Smooth muscle cell of the brain vasculature (primary cell): ENCODE measurements around the gene HCRT.
"Not testable (repeated sequence)": the region's sequence is repeated elsewhere in the genome, so short reads cannot be mapped to it uniquely, and the experiment has no call there.

Source experiments
- DNase-seq: peaks from one replicate; pipeline ENCODE4 v3.0.0-alpha.2; 2012; ENCODE audit warnings: low read depth, low spot score

HCRT gene

DNA sequence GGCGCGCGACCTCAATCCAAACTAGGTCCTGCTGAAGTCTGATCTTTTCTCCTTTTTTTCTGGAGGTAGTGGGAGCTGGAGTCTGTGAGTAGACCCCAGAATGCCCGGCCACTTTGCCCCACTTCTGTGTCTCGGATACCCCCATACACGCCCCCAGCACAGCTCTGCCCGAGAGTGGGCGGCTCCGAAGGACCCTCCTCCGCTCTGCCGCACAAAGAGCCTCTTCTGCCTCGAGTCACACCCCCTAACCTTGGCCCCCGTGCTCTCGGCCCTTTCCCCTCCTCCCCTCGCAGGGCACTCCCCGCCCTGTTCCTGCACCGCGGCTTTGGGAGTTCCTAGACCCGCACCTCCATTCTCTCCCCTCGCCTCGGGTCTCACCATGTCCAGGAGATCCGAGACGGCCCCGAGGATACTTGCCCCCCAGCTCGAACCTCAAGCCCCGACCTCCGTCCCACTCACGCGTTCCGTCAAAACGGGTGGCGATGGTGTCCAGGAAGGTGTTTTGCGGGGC, 4.8 kb downstream of the HCRT start:
- no peak for DNase-seq

- no peak for DNase-seq
Observed at GRCh38 chr17:42179911-42180410, 5.3 kb downstream of the HCRT start.

DNA sequence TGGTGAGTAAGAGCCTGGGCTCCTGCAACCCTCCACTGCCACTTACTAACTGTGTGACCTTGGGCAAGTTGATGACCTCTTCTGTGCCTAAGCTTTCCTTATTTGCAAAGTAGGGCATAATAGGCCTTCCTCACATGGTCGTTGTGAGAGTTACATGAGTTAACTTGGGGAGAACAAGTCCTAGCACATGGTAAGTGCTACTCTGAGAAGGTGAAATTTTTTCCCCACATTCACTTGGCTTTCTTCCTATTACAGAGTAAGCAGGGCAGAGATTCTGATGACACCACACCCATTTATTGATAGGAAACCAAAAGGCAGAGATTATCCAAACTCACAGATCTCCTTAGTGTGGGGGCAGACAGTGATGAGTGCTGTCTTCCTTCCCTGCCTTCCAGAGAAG, 5.9 kb downstream of the HCRT start:
- DNase-seq, result no peak

GRCh38 chr17:42178817-42179216, 6.4 kb downstream of the HCRT start:
- DNase-seq, result no peak

DNA sequence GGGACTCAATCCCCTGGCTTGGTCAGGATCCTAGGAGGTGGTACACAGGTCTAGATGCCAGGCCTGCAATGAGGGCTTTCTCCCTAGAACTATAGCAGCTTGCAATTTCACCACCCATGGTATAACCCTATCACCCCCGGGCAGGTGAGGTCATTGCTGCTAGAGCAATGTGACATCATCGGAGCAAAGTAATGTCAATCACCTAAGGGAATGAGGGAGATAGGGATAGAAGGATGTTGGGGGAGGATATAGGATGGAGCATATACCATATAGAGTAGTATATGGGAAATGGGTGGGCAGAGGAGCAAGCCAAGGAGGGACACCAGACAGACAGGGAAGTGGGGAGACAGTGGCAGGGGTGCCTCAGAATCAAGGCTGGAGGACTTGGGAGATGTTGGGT, 7.6 kb downstream of the HCRT start:
- DNase-seq, result no peak

GRCh38 chr17:42174126-42174783, 11.0 kb downstream of the HCRT start:
- no peak for DNase-seq

- DNase-seq, result no peak
Observed at GRCh38 chr17:42171831-42172230, 13.4 kb downstream of the HCRT start.

- DNase-seq, result no peak
Observed at GRCh38 chr17:42169351-42169750, 15.9 kb downstream of the HCRT start.

DNA sequence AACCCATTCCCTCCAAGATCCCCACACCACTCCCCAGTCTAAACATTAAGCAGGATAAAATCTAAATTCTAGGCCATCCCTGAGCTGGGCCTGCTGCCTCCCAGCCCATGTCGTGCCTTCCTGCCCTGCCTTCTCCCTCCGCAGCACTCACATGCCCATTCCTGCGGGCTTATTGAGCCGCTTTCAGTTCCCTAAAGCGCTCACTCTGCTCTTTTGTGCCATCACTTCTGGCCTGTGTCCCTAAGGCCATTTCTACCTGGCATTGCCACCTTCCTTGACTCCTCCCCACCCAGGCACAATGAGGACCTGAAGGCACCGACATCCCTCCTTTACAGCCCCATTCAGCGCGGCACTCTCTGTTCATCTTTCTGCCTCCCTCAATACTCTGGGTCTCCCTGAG, 17.4 kb downstream of the HCRT start:
- no peak for DNase-seq

DNA sequence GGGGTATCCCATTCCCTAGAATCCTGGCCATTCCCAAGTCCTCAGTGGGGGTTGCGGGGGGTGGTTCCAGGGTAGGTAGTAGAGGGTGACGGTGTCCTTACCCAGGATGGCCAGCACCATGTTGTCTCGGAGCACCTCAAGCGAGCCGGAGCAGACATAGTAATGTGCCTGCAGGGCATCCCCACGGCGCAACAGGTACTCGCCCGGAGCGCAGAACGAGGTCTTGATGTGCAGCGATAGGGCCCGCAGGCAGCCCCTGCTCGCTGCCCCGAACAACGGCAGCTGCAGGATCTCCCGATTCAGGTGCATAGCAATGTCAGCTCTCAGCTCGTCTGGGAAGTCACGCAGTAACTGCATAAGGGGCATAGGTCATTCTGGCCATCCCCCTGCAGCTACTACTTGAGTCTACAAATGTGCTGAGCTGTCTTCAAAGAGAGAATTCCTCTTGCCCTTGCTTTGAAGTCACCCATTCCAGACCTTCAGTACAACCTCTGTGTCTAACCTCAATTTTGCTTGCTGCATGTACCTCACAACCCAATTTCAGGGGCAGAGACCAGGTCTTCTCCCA, 19.0 kb downstream of the HCRT start:
- DNase-seq, result no peak

GRCh38 chr17:42165751-42166150, 19.5 kb downstream of the HCRT start:
- no peak for DNase-seq

DNA sequence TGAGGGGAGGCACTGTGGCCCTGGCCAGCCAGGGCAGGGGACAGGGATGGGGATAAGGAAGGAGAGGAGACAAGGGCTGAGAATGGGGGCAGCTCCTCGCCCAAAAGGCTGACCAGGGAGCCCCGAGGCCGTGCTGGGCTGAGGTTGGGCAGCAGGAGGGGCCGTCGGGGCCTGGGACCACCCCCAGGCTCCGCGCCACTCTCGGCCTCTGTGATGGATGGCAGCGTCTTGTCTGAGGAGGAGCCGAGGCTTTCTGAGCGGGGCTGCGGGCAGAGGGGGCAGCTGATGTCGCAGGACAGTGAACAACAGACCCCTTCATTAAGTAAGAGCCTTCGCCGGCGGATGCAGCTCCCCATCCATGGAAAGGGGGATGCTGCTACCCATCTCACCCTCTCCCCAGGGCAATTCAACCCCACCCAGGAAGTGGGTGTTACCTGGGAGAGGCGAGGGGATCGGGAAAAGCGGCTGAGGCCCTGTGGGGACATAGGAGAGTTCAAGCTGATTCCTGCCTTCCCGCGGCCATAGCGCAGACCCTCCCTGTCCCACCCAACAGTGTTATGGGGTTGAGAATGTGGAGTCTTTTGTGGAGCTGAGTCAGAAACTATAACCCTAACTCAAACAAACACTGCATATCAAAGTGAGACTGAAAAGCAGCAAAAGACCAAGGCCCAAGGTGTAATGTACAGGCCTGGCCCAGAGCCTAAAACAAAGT, 21.4 kb downstream of the HCRT start:
- DNase-seq, result no peak

DNA sequence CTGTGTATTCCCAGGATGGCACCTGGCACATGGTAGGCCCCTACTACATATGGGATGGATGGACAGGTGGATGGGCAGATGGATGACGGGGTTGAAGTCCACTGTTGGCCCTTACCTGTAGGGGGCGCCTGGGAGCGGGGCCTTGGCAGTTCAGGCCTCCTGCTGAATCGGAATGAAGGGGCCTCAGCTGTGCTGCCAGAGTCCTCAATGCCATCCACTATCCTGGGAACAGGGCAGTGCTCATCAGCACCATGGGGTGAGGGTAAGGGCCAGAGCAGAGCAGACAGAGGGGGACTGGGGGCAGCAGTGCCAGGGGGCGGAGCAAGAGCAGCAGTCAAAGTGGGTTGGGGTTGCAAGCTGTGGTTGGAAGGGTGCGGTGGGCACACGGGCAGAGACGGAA, 22.1 kb downstream of the HCRT start:
- DNase-seq, result no peak

DNA sequence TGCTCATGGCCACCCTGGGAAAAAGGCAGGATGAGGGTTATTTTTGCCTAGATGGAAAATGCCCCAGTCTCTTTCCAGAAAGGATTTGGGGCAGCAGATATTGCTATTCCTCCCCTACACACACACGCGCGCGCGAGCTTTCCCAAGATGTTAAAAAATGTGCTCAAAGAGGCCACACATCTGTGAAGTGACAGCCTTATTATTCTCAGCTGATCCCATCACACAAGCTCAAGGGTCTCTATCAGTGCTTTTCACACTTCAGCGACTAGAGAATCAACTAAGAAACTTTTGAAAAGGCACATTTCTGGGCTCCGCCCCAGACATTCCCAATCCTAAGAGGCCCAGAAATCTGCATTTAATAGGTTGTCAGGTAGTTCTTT, 24.7 kb downstream of the HCRT start:
- DNase-seq, result no peak

DNA sequence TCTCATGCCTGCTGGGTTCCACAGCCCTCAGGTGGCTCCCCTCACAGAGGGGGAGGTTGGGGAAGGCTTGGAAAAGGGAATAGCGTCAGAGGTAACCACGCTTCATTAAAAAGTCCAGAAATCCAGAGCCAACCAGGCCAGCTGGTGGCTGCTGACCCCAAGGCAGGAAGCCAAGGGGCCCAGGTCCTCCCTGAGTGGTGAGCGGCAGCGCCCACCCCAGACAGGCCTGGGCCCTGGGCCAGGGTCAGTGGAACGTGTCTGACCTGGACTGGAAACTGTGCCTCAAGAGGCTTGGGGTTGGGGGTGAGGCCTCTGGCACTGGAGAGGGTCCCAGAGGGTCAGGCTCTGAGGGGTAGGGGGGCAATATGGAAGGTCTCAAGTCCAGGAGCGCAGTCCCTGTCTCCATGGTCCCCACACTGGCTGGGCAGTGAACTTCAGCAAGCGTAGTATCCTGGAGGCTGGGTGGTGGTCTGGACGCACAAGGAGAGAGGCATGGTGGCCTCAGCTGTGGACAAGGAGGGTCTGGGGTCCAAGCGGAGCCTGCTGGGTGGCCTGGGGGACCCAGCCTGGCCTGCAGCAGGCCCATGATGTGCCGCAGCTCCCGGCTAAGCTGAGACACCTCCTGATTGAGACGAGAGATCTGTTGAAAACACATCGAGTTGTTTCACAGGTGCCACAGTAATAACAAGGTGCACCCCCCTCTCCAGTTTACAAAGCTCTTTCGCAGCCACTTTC, 25.3 kb downstream of the HCRT start:
- DNase-seq, result no peak

GRCh38 chr17:42155614-42156045, 29.6 kb downstream of the HCRT start:
- no peak for DNase-seq

DNA sequence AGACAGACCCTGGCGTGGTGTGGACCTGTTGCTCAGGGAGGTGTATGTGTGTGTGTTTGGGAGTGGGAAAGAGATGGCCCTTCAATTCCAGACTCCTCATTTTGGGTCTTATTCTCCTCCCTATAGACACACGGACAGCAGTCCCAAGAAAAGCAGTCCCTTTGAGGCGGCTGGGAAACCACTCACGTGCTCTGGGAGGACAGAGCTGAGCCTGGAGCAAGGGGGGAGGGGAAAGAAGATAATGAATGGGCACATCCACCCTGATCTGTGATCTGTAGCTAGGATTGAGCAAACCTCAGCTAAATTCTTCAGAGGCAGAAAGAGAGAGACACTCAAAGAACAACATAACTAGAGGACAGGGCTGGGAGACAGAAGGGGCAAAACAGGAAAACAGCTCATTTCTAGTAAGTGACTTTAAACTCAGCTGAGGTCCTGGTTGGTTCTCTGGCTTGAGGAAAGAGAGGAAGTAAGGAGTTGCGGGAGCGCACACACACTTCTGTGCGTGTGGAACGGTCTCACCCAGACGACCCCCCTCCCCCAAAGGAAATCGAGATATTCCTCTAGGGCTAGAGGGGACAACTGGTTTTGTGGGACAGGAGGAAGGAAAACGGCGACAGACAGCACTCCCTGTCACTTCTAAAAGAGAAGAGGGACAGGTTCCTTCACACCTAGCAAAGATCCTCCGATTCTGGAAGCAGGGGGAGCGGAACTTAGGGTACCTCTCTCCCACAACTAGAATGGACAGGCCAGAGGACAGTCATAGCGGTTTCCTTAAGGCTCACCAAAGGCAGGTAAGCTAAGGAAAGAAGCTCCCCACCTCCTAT, 31.1 kb downstream of the HCRT start:
- no peak for DNase-seq

DNA sequence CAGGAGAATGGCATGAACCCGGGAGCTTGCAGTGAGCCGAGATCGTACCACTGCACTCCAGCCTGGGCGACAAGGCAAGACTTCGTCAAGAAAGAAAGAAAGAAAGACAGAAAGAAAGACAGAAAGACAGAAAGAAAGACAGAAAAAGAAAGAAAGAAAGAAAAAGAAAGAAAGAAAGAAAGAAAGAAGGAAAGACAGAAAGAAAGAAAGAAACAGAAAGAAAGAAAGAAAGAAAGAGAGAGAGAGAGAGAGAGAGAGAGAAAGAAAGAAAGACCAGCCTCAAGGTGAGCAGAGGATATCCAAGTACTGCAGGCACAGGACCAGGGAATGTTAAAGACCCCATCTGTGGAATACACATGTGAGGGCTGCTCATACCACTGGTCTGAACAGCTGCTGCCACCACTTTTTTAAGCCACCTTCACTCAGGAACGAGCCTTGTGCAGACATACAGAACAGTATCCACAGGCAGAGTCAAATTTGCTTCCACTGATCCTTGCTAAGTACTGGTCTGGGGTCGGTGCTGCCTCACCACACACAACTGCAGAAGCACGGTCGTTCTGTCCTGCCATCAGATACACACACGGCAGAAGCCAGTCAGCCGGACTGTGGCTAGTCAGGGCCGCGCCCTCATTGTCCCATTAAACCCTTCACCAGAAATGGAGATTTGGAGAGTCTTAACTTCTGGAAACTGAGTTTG, 38.2 kb downstream of the HCRT start:
- no peak for DNase-seq

GRCh38 chr17:42143138-42143537, 42.1 kb downstream of the HCRT start:
- not testable (repeated sequence) for DNase-seq

DNA sequence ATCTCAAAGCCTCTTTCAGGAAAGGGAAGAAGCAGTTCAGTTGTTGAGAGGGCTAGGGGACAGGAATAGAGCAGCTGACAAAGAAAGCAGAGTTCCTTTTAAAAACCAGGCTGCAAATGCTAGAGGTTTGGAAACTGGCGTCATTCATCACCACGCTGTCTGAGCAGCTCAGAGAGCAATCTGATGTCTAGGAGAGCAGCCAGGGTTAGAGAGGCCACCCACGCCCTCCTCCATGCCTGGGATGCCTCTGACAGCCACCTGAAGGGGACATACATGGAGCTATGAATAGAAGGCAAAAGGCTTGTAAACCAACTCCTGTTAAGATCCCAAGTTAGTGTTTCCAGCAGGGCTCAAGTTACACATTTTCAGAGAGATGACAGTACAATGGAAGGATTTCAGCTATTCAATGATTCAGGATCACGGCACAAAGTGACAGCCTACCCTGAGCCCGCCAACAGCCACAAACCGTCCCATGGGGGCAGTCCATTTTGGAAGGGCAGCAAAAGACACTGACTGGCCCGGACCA, 42.8 kb downstream of the HCRT start:
- no peak for DNase-seq
